IMR-90 (cell line): ENCODE data around the gene MAPRE3. TPM values are rescaled to one million over a fixed set of nuclear protein-coding genes. Genes with fewer than 3 reads are reported as not detected.

Experiments
- ATAC-seq: fragments of 200-7000 bp; cut with Tn5 transposase; 2 replicates; pipeline ENCODE4 v1.9.1; 2020; ENCODE audit warnings: low read depth, mild to moderate bottlenecking, moderate library complexity
- BruUV-seq: library from RNA; stranded (reverse); fragments of 400-500 nt; replicated peaks from 2 replicates; lab custom pipeline; 2021; lab: Mats Ljungman, UMichigan
- CTCF ChIA-PET: fragments of 300-600 bp; formaldehyde crosslinking; extraction: SDS; loops from one replicate; lab custom pipeline; 2021; ENCODE audit warnings: antibody characterized with exemption; lab: Yijun Ruan, JAX
- POLR2A ChIA-PET: fragments of 300-600 bp; sonication (Branson Sonifier 250); formaldehyde crosslinking; loops from one replicate; lab custom pipeline; 2022; ENCODE audit warnings: antibody characterized with exemption; ENCODE audit not compliant: unreplicated experiment; lab: Charles Lee
- DNase-seq: peaks from one replicate; pipeline ENCODE4 v3.0.0; 2013
- H2AFZ ChIP-seq: replicated peaks from 2 replicates; pipeline ENCODE3; 2013; ENCODE audit warnings: low read length, mild to moderate bottlenecking; ENCODE audit not compliant: poor library complexity
- H2AK5ac ChIP-seq: 2 replicates; pipeline ENCODE4 v1.6.1; 2013; ENCODE audit warnings: low read depth, low read length, inconsistent platforms
- H2AK9ac ChIP-seq: replicated peaks from 2 replicates; pipeline ENCODE3; 2013; ENCODE audit warnings: mild to moderate bottlenecking, low read depth, low read length, moderate library complexity; ENCODE audit not compliant: poor library complexity
- H2BK120ac ChIP-seq: 2 replicates; pipeline ENCODE4 v1.6.1; 2013; ENCODE audit warnings: low read depth, low read length, inconsistent platforms
- H2BK15ac ChIP-seq: 3 replicates; pipeline ENCODE4 v1.6.1; 2013; ENCODE audit warnings: low read depth, low read length, inconsistent platforms
- H2BK20ac ChIP-seq: 2 replicates; pipeline ENCODE4 v1.6.1; 2013; ENCODE audit warnings: low read depth, mild to moderate bottlenecking, inconsistent platforms, low read length, moderate library complexity
- H2BK5ac ChIP-seq: 2 replicates; pipeline ENCODE4 v1.6.1; 2013; ENCODE audit warnings: mild to moderate bottlenecking, low read depth, low read length, inconsistent platforms; ENCODE audit not compliant: poor library complexity, severe bottlenecking
- H3K14ac ChIP-seq: replicated peaks from 2 replicates; pipeline ENCODE4 v1.6.1; 2013; ENCODE audit warnings: low read depth, low read length, inconsistent platforms
- H3K18ac ChIP-seq: 2 replicates; pipeline ENCODE4 v1.6.1; 2013; ENCODE audit warnings: low read depth, low read length, control low read depth
- H3K23ac ChIP-seq: 2 replicates; pipeline ENCODE4 v1.6.1; 2013; ENCODE audit warnings: low read depth, low read length, inconsistent platforms
- H3K27ac ChIP-seq: 2 replicates; pipeline ENCODE4 v1.5.1; 2013; ENCODE audit warnings: mild to moderate bottlenecking, control low read depth, low read length; ENCODE audit not compliant: insufficient read depth
- H3K27me3 ChIP-seq: 2 replicates; pipeline ENCODE4 v1.6.1; 2013; ENCODE audit warnings: low read length; ENCODE audit not compliant: control insufficient read depth, insufficient read depth
- H3K36me3 ChIP-seq: 2 replicates; pipeline ENCODE4 v1.6.1; 2013; ENCODE audit warnings: low read length, mixed read lengths; ENCODE audit not compliant: control insufficient read depth, insufficient read depth
- H3K4ac ChIP-seq: 2 replicates; pipeline ENCODE4 v1.6.1; 2013; ENCODE audit warnings: low read depth, low read length, inconsistent platforms
- H3K4me1 ChIP-seq: 2 replicates; pipeline ENCODE4 v1.6.1; 2013; ENCODE audit warnings: low read length, mixed read lengths; ENCODE audit not compliant: control insufficient read depth, insufficient read depth
- H3K4me2 ChIP-seq: 2 replicates; pipeline ENCODE4 v1.6.1; 2013; ENCODE audit warnings: low read depth, mild to moderate bottlenecking, control low read depth, low read length, moderate library complexity
- H3K4me3 ChIP-seq: 2 replicates; pipeline ENCODE4 v1.5.1; 2013; ENCODE audit warnings: low read depth, mild to moderate bottlenecking, control low read depth, low read length, moderate library complexity; ENCODE audit not compliant: insufficient read depth
- H3K56ac ChIP-seq: 2 replicates; pipeline ENCODE4 v1.6.1; 2013; ENCODE audit warnings: low read length, inconsistent platforms; ENCODE audit not compliant: insufficient read depth; ENCODE audit errors: extremely low read depth
- H3K79me1 ChIP-seq, 2 experiments: 2 replicates each; pipeline ENCODE4 v1.6.1; 2013; ENCODE audit warnings: low read length in 2 of 2, inconsistent platforms in 1 of 2, low read depth in 1 of 2
- H3K9ac ChIP-seq: 2 replicates; pipeline ENCODE4 v1.6.1; 2013; ENCODE audit warnings: low read depth, low read length, control low read depth
- H3K9me1 ChIP-seq: 2 replicates; pipeline ENCODE4 v1.6.1; 2013; ENCODE audit warnings: low read length, inconsistent platforms; ENCODE audit not compliant: insufficient read depth
- H3K9me3 ChIP-seq: 2 replicates; pipeline ENCODE4 v1.6.1; 2013; ENCODE audit warnings: low read length; ENCODE audit not compliant: control insufficient read depth, insufficient read depth
- H4K20me1 ChIP-seq: 2 replicates; pipeline ENCODE4 v1.6.1; 2013; ENCODE audit warnings: low read length, inconsistent platforms; ENCODE audit not compliant: insufficient read depth
- H4K5ac ChIP-seq: 2 replicates; pipeline ENCODE4 v1.6.1; 2013; ENCODE audit warnings: mild to moderate bottlenecking, low read depth, low read length, control low read depth
- H4K8ac ChIP-seq, 2 experiments: 2 replicates each; pipeline ENCODE4 v1.6.1; 2013; ENCODE audit warnings: low read depth in 2 of 2, low read length in 2 of 2, control low read depth in 1 of 2, inconsistent platforms in 1 of 2
- H4K91ac ChIP-seq: 2 replicates; pipeline ENCODE4 v1.6.1; 2013; ENCODE audit warnings: low read depth, low read length, inconsistent platforms; ENCODE audit not compliant: insufficient read depth
- CHD1 ChIP-seq: IDR thresholded peaks from 2 replicates; pipeline ENCODE4 v1.6.1; 2012; ENCODE audit warnings: low read depth, low read length, improper control_type of control experiment
- CTCF ChIP-seq: conservative IDR thresholded peaks from 2 replicates; pipeline ENCODE4 v1.5.1; 2012; ENCODE audit warnings: mild to moderate bottlenecking, low read depth, low read length, improper control_type of control experiment
- MAZ ChIP-seq: IDR thresholded peaks from 2 replicates; pipeline ENCODE4 v1.6.1; 2012; ENCODE audit warnings: low read depth, mild to moderate bottlenecking, low read length, improper control_type of control experiment, moderate library complexity, borderline replicate concordance
- USF2 ChIP-seq: fragments of 150-350 bp; IDR thresholded peaks from 2 replicates; pipeline ENCODE4 v1.6.1; 2017; ENCODE audit warnings: mild to moderate bottlenecking, antibody characterized with exemption, low read length, low read depth
- WGBS, 2 experiments: methylation state at CpG; one replicate each; pipeline versions ENCODE4 v1.1.5 to v1.1.7; 2013; ENCODE audit warnings: missing lambda C conversion rate in 2 of 2; ENCODE audit not compliant: insufficient read length in 1 of 2; ENCODE audit errors: extremely low coverage in 2 of 2; 5-methylcytosine and 5-hydroxymethylcytosine counted together
- dilution Hi-C: fragments of 300-500 bp; cut with HindIII; formaldehyde crosslinking; loops from one replicate; pipeline ENCODE4 v1.14.3; 2018; ENCODE audit warnings: low sequenced_read_pairs; ENCODE audit not compliant: unreplicated experiment
- in situ Hi-C: fragments of 300-500 bp; cut with MboI; formaldehyde crosslinking; loops from 3 replicates; pipeline ENCODE4 v1.14.3; 2019; ENCODE audit warnings: low sequenced_read_pairs, inconsistent platforms, mixed read lengths
- intact Hi-C: fragments of 100-400 bp; cut with micrococcal nuclease; formaldehyde crosslinking; loops from 2 replicates; pipeline ENCODE4 v1.10.0; 2022
- polyA plus RNA-seq, 3 experiments: library from polyadenylated mRNA; depleted of rRNA; stranded (reverse); fragments of >200 nt; gene quantifications; 2 replicates each; pipeline ENCODE4 v1.2.3, GENCODE V29; 2012; ENCODE audit warnings: low replicate concordance in 1 of 3
- total RNA-seq: library from RNA; depleted of rRNA; stranded (reverse); fragments of >200 nt; gene quantifications from 2 replicates; pipeline ENCODE4 v1.2.3, GENCODE V29; 2012

The MAPRE3 gene
- total and polyA plus RNA-seq, 2 of the 4 experiments (the other 2 are of a cell fraction): 1.8 to 20.3 TPM

GRCh38 chr2:26974352-26974751, 3.9 kb downstream of the MAPRE3 start:
- H3K4me1 ChIP-seq: peaks cover 6% of the 10 kb centered on the region
- no peak overlapping the region for H3K18ac ChIP-seq
- H3K36me3 ChIP-seq: no peaks in the 10 kb centered on the region
- intact Hi-C loops (no loop called here), in situ Hi-C loops (no loop called here), dilution Hi-C loops (no loop called here)
- no peak overlapping the region for H4K8ac ChIP-seq
- peaks cover 7% of the 10 kb centered on the region; the same call in 1 of the 2 replicates for H4K20me1 ChIP-seq
- no peak overlapping the region for H3K4me3 ChIP-seq
- no CpG with 5 or more reads among the region's 5 CpGs for WGBS, 2 experiments
- no peak overlapping the region for H4K91ac ChIP-seq
- H3K56ac ChIP-seq: no peak overlapping the region
- H3K9me1 ChIP-seq: peaks cover 4% of the 10 kb centered on the region; the same call in 1 of the 2 replicates
- no peak overlapping the region for H4K5ac ChIP-seq
- ATAC-seq (no peak), DNase-seq (no peak)
- H2BK15ac ChIP-seq: no peak overlapping the region
- no peak overlapping the region for H3K23ac ChIP-seq
- no peak overlapping the region for H2BK20ac ChIP-seq
- H3K14ac ChIP-seq: no peak overlapping the region
- H3K4ac ChIP-seq: no peak overlapping the region
- H3K27ac ChIP-seq: no peak overlapping the region
- H2BK120ac ChIP-seq: no peak overlapping the region
- no peak overlapping the region for H2BK5ac ChIP-seq
- H3K27me3 ChIP-seq: no peaks in the 10 kb centered on the region
- no peak overlapping the region for H2AK5ac ChIP-seq
- H3K79me1 ChIP-seq: peaks cover 5 to 19% of the 10 kb centered on the region in 2 experiments; a peak in 1 of 4 replicates
- no peak overlapping the region for H3K4me2 ChIP-seq
- CTCF ChIA-PET: no interaction called here
- H3K9ac ChIP-seq: no peak overlapping the region
- no peak overlapping the region for H2AK9ac ChIP-seq
- no TSS peak for BruUV-seq
- H2AFZ ChIP-seq: no peak overlapping the region
- POLR2A ChIA-PET: no interaction called here
- TF ChIP-seq CHD1: no peak
- TF ChIP-seq CTCF: no peak
- TF ChIP-seq MAZ: no peak
- no peak for TF ChIP-seq USF2
- no peaks in the 10 kb centered on the region for H3K9me3 ChIP-seq
